ENCODE data around the gene PROX1. TPM values are rescaled to one million over a fixed set of nuclear protein-coding genes. Genes with fewer than 3 reads are reported as not detected.

The PROX1 gene
- total RNA-seq, 4 donors from 2014 or later: 1.9 to 3.2 (median 2.5) TPM

DNA sequence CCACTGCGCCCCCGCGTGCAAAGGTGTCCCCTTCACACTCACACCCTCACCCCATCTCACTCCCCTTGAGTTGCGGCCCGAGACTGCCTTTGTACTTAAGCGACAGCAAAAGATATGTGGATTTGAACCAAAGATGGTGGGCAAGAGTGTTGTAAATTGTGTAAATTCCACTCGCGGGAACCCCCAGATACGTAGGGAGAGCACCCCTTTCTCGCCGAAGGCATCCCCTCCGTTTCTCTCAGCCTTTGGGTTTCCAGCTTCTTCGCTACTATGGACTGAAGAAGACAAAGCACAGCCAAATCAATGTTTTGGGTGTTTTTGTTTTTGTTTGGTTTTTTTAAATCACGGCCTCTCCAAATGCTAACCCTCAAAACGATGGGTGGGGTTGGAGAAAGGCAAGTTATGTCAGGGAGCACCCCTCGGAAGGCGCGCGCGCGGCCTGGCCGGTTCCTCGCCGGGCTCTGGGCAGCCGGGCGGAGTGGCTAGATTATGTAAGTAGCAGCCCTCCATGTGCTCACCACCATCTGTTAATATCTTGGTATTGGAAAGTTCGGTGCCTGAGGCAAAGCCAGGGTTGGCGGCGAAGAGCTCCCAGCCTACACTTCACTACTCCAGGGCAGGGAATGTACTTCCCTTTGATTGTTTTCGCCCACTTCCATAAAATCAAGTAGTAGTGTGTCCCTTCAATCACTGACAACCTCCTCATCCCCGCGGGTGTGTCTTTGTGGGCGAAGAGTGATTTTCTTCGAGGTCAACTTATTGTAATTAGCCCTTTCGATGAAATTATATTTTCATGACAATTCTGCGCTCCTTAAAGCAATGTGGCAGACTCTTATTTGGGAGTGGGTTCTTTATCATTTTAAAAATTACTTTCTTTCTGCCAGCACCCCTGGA is 4.0 kb upstream of the PROX1 start:
- H3K27ac ChIP-seq: no peak overlapping the region
- TF ChIP-seq EP300 (IDR thresholded peaks at IDR 0.05) (no peak), POLR2AphosphoS5 (IDR thresholded peaks at IDR 0.05) (no peak), POLR2A (IDR thresholded peaks at IDR 0.05) (no peak), CTCF (IDR thresholded peaks at IDR 0.05) (no peak)
- ATAC-seq: no peak
- H3K36me3 ChIP-seq: no peaks in the 10 kb centered on the region
- H3K4me1 ChIP-seq: peaks cover 0 to 56% (median 17%) of the 10 kb centered on the region in 3 donors
- peaks cover 86% of the 10 kb centered on the region for H3K27me3 ChIP-seq
- H3K4me3 ChIP-seq: peak overlapping the region in 1 of 2 donors; percentile 42
- 22 to 26% methylated on average over 17 to 30 of the region's 36 CpGs for WGBS, 2 donors (ENCODE audit: low coverage in 1 of 2)
- no peaks in the 10 kb centered on the region for H3K9me3 ChIP-seq

DNA sequence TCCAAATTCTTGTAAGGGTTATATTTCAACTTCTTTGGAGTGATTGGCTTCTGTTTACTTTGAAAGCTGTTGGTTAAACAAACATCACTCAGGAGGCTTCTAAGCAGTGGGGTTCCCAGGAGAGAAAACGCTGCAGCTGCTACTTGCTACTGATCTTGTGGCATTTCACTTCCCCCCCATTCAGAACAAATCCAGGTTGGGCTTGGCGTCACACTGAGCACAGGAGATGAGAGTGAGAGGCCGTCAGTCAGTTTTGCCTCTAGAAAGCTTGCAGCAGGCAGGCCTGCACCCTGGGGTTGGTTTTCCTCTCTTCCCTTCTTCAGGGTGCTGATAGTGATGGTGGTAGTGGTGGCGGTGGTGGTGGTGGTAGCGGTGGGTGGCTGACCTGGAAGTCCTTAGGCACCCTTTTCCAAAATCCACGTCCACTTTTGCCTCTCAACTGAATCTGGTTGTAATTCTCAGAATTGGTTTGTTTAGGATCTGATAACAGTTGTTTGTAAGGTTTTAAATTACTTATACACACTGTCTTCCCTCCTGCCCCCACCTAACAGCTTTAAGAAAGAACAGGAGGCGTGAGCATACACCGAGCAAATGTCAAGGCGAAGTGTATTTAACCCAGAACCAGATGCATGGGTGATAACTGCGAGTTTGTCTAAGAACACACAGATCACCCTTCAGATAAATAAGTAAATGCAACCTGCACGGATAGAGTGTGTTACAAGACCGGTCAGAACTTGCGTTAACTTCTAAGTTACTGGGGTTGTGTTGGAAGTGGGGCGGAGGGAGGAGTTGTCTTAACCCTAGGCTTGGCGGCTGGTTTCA is 3.2 kb upstream of the PROX1 start:
- no peak overlapping the region for H3K27ac ChIP-seq
- TF ChIP-seq POLR2A (IDR thresholded peaks at IDR 0.05): no peak
- peak overlapping the region in 1 of 2 donors; percentile 32 for H3K4me3 ChIP-seq
- ATAC-seq: no peak
- H3K27me3 ChIP-seq: peaks cover 86% of the 10 kb centered on the region
- no peaks in the 10 kb centered on the region for H3K36me3 ChIP-seq
- H3K4me1 ChIP-seq: peaks cover 0 to 64% (median 20%) of the 10 kb centered on the region in 3 donors
- H3K9me3 ChIP-seq: no peaks in the 10 kb centered on the region
- 31 to 38% methylated on average over 10 to 12 of the region's 15 CpGs for WGBS, 2 donors (ENCODE audit: low coverage in 1 of 2)

DNA sequence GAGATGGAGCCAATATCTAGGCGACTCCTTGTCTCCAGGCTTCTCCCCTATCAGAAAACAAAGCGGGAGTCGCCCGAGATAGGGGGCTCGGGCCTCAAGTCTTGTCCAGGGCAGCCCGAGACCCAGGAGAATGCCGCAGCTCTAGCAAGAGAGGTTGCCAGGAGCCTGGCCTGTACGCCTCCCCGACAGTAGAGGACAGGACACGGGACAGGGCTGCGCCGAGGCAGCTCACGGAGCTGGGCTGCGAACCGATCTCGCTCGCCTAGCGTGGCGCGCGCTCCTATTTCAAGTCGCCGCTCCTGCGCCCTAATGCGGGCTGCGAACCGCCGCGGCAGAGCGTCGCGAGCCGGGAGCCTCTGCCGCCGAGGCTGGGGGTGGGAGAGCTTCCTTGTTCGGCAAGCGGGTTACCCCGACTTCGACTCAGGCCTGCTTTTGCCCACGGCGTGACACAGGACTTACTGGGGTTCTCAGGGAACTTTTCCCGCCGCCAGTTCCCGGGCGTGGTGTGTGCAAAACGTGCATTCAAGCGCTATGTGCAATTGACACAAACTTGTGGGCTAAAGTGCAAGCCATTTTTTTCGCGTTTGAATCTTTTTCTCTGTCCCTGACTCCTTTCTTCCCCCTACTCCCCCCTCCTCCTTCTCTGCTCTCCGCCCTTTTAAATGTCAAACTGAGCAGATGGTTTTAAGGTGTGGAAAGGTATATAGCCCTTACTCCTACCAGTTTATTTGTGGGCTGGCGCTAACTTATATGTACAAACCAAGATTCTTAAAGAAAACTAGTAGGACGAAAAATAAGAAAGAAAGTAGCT is 2.4 kb upstream of the PROX1 start:
- TF ChIP-seq CTCF (IDR thresholded peaks at IDR 0.05): no peak
- TF ChIP-seq POLR2A (IDR thresholded peaks at IDR 0.05): no peak
- TF ChIP-seq POLR2AphosphoS5 (IDR thresholded peaks at IDR 0.05): no peak
- TF ChIP-seq EP300 (IDR thresholded peaks at IDR 0.05): no peak
- no peaks in the 10 kb centered on the region for H3K36me3 ChIP-seq
- no peak overlapping the region for H3K27ac ChIP-seq
- 5 to 10% methylated on average over 6 to 10 of the region's 52 CpGs for WGBS, 2 donors (ENCODE audit: low coverage in 1 of 2)
- peaks cover 86% of the 10 kb centered on the region for H3K27me3 ChIP-seq
- peak overlapping the region in 1 of 2 donors; percentile 32 for H3K4me3 ChIP-seq
- peaks cover 0 to 61% (median 20%) of the 10 kb centered on the region in 3 donors for H3K4me1 ChIP-seq
- no peaks in the 10 kb centered on the region for H3K9me3 ChIP-seq
- no peak for ATAC-seq

DNA sequence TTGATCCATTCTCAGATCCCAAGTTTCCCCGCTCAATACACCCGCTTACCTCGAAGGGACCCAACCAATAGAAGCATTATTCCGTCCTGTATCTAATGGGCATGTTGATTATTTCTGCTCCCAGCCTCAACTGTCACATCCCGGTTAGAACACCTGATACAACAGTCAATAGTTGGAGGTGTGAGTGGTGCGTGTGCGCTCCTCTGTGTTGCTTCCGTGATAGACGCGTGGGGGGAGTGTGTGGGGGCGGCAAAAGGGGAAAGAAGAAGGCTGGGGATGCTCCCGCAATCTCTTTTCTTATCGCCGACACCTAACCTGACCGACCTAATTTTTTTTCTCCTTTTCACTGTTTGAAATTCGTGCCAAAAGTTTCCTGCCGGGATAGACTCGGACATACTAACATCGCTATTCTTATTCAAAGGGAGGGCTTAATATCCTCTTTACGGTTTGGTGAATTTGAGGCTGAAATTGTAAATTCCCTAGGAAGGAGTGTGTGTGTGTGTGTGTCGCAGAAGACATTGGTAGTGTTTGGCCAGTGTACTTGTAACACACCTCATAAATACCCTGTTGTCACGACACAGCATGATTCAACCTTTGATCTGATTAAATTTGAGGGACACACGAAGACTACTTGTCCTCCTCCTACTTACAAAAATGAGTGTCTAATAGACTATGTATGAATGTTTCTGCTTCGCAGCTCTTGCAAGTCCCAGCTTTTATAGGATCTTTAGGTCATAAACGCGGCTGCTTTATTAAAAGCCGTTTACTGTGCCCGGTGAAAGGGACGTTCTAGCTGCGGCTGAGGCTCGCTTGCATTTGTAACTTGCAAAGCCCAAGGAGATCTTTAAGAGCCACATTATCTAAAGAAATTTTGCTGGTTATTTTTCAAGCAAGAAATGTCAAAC is 1.5 kb upstream of the PROX1 start:
- TF ChIP-seq POLR2AphosphoS5 (IDR thresholded peaks at IDR 0.05): no peak
- no peak for TF ChIP-seq CTCF (IDR thresholded peaks at IDR 0.05)
- no peak for TF ChIP-seq EP300 (IDR thresholded peaks at IDR 0.05)
- TF ChIP-seq POLR2A (IDR thresholded peaks at IDR 0.05): no peak
- 10 to 16% methylated on average over 29 to 31 of the region's 31 CpGs for WGBS, 2 donors (ENCODE audit: low coverage in 1 of 2)

More for the DNA sequence above, 1.5 kb upstream of the PROX1 start:
- Histone ChIP-seq H3K36me3 (no peaks in the 10 kb centered on the region), H3K4me3 (peak overlapping the region in 1 of 2 donors; percentile 68), H3K27me3 (peaks cover 86% of the 10 kb centered on the region), H3K4me1 (peaks cover 0 to 61% (median 20%) of the 10 kb centered on the region in 3 donors), H3K27ac (no peak overlapping the region), H3K9me3 (no peaks in the 10 kb centered on the region)
- ATAC-seq: no peak
